K562 (cell line): ENCODE measurements around the gene NTN1. TPM values are rescaled to one million over a fixed set of nuclear protein-coding genes. Genes with fewer than 3 reads are reported as not detected.
"Not testable (repeated sequence)": the region's sequence is repeated elsewhere in the genome, so short reads cannot be mapped to it uniquely, and the experiment has no call there.

ENCODE experiments used
- ATAC-seq: fragments of 200-7000 bp; cut with Tn5 transposase; 3 replicates; pipeline ENCODE4 v1.9.1; 2020; ENCODE audit warnings: moderate library complexity
- BruUV-seq: library from RNA; stranded (reverse); fragments of 400-500 nt; replicated peaks from 2 replicates; lab custom pipeline; 2021; lab: Mats Ljungman, UMichigan
- CTCF ChIA-PET: fragments of 300-600 bp; formaldehyde crosslinking; extraction: SDS; loops from one replicate; lab custom pipeline; 2021; ENCODE audit warnings: low intra/inter-chr PET ratio; lab: Yijun Ruan, JAX
- POLR2A ChIA-PET: fragments of 300-600, 350-650 bp; sonication (Branson Sonifier 250); formaldehyde crosslinking; extraction: SDS; loops from one replicate; lab custom pipeline; 2021; ENCODE audit warnings: antibody characterized with exemption, inconsistent platforms; lab: Yijun Ruan, JAX
- DNase-seq, 4 experiments: peaks; one replicate each; pipeline versions ENCODE4 v3.0.0 to v3.0.0-alpha.2; 2011 to 2018; ENCODE audit warnings: low spot score in 3 of 4, mixed read lengths in 3 of 4; ENCODE audit errors: extremely low read depth in 1 of 4
- FAIRE-seq: peaks from 2 replicates; lab custom pipeline; 2011; peaks lifted over from hg19 to GRCh38; lab: Jason Lieb, UNC
- H2AFZ ChIP-seq: 2 replicates; pipeline ENCODE4 v1.6.0; 2011; ENCODE audit warnings: low read depth, low read length, control low read depth, inconsistent platforms
- H3K27ac ChIP-seq: fragments of 200-600 bp; 3 replicates; pipeline ENCODE4 v1.8.0; 2011; ENCODE audit warnings: low read depth, mild to moderate bottlenecking, control low read depth, inconsistent platforms, low read length, moderate library complexity, mixed read lengths; ENCODE audit errors: extremely low read depth
- H3K27me3 ChIP-seq, 2 experiments: fragments of 300-600 bp in 1 of 2; 2 replicates in 1 of 2; 3 replicates in 1 of 2; pipeline versions ENCODE4 v1.6.0 to v1.8.0; 2011; ENCODE audit warnings: inconsistent platforms in 2 of 2, low read length in 2 of 2, mild to moderate bottlenecking in 1 of 2, mixed read lengths in 1 of 2, moderate library complexity in 1 of 2; ENCODE audit not compliant: control insufficient read depth in 2 of 2, insufficient read depth in 2 of 2
- H3K36me3 ChIP-seq: fragments of 300-600 bp; 3 replicates; pipeline ENCODE4 v1.8.0; 2011; ENCODE audit warnings: mild to moderate bottlenecking, low read length, inconsistent platforms; ENCODE audit not compliant: control insufficient read depth, insufficient read depth
- H3K4me1 ChIP-seq, 2 experiments: fragments of 200-600 bp in 1 of 2; replicated peaks in 1 of 2; 2 replicates in 1 of 2; 3 replicates in 1 of 2; pipeline versions ENCODE4 v1.5.1 to v1.8.0; 2011; ENCODE audit warnings: inconsistent platforms in 2 of 2, low read length in 2 of 2, mild to moderate bottlenecking in 1 of 2, mixed read lengths in 1 of 2, moderate library complexity in 1 of 2; ENCODE audit not compliant: control insufficient read depth in 2 of 2, insufficient read depth in 2 of 2
- H3K4me2 ChIP-seq: 2 replicates; pipeline ENCODE4 v1.6.1; 2011; ENCODE audit warnings: low read length, control low read depth, inconsistent platforms, mixed read lengths; ENCODE audit not compliant: insufficient read depth
- H3K4me3 ChIP-seq: fragments of 200-600 bp; sonication (generic), shearing (Covaris generic); 2 replicates; pipeline ENCODE4 v1.5.1; 2016; ENCODE audit warnings: control low read depth, inconsistent platforms
- H3K79me2 ChIP-seq: fragments of 200-600 bp; 3 replicates; pipeline ENCODE4 v1.8.0; 2011; ENCODE audit warnings: low read length, inconsistent platforms; ENCODE audit not compliant: control insufficient read depth, insufficient read depth
- H3K9ac ChIP-seq, 2 experiments: 2 replicates each; pipeline versions ENCODE4 v1.6.0 to v1.6.1; 2011; ENCODE audit warnings: low read depth in 2 of 2, low read length in 2 of 2, control low read depth in 1 of 2, inconsistent platforms in 1 of 2, mild to moderate bottlenecking in 1 of 2, mixed read lengths in 1 of 2; ENCODE audit not compliant: insufficient read depth in 1 of 2
- H3K9me1 ChIP-seq: one replicate; pipeline ENCODE4 v1.6.0; 2011; ENCODE audit warnings: inconsistent platforms, mild to moderate bottlenecking, low read length, moderate library complexity; ENCODE audit not compliant: control insufficient read depth, insufficient read depth
- H3K9me3 ChIP-seq: replicated peaks from 2 replicates; pipeline ENCODE4 v1.5.1; 2011; ENCODE audit warnings: low read depth, low read length, inconsistent platforms; ENCODE audit not compliant: control insufficient read depth, insufficient read depth
- H4K20me1 ChIP-seq: replicated peaks from 2 replicates; pipeline ENCODE4 v1.6.1; 2011; ENCODE audit warnings: low read length, inconsistent platforms, mixed read lengths; ENCODE audit not compliant: control insufficient read depth, insufficient read depth
- CTCF ChIP-seq, 3 experiments: IDR thresholded peaks in 2 of 3; conservative IDR thresholded peaks in 1 of 3; 2 replicates each; pipeline ENCODE4 v1.5.1; 2011 to 2012; ENCODE audit warnings: low read length in 3 of 3, mild to moderate bottlenecking in 3 of 3, control low read depth in 2 of 3, improper control_type of control experiment in 1 of 3, inconsistent platforms in 1 of 3, low read depth in 1 of 3, mixed read lengths in 1 of 3, moderate library complexity in 1 of 3; ENCODE audit not compliant: insufficient read depth in 2 of 3
- GTF2F1 ChIP-seq: IDR thresholded peaks from 2 replicates; pipeline ENCODE4 v1.6.1; 2011; ENCODE audit warnings: low read depth, low read length, improper control_type of control experiment
- NR4A1 ChIP-seq, 2 experiments: fragments of 250-450 bp in 1 of 2; fragments of 450-650 bp in 1 of 2; sonication (Bioruptor Pico) in 1 of 2; IDR thresholded peaks; 2 replicates each; pipeline versions ENCODE4 v1.4.0 to v1.6.1; 2016 to 2020; ENCODE audit warnings: mild to moderate bottlenecking in 2 of 2, missing compliant biosample characterization in 1 of 2, missing genetic modification characterization in 1 of 2, moderate library complexity in 1 of 2
- POLR2A ChIP-seq: fragments of 450-650 bp; conservative IDR thresholded peaks from 2 replicates; pipeline ENCODE4 v1.6.1; 2016
- POLR2G ChIP-seq: fragments of 200-400 bp; formaldehyde crosslinking; IDR thresholded peaks from 2 replicates; pipeline ENCODE4 v1.6.1; 2017; ENCODE audit warnings: low read depth, mild to moderate bottlenecking, antibody characterized with exemption, low read length, moderate library complexity
- PREB ChIP-seq: sonication (generic); formaldehyde crosslinking; IDR thresholded peaks from 2 replicates; pipeline ENCODE4 v1.8.1; 2023; ENCODE audit warnings: mild to moderate bottlenecking, missing genetic modification reagents
- RAD21 ChIP-seq, 2 experiments: fragments of 250-450 bp in 1 of 2; fragments of 450-650 bp in 1 of 2; sonication (Bioruptor Pico) in 1 of 2; formaldehyde crosslinking in 1 of 2; IDR thresholded peaks in 1 of 2; conservative IDR thresholded peaks in 1 of 2; 2 replicates each; pipeline versions ENCODE4 v1.4.0 to v1.8.0; 2020 to 2022; ENCODE audit warnings: mild to moderate bottlenecking in 2 of 2, moderate library complexity in 1 of 2
- RNF2 ChIP-seq: sonication (generic); IDR thresholded peaks from 2 replicates; pipeline ENCODE4 v1.6.1; 2016
- ZNF133 ChIP-seq: fragments of 250-450 bp; sonication (Bioruptor Pico); IDR thresholded peaks from 2 replicates; pipeline ENCODE4 v1.4.0; 2020; ENCODE audit warnings: mild to moderate bottlenecking
- ZNF253 ChIP-seq: fragments of 250-450 bp; sonication (Bioruptor Pico); conservative IDR thresholded peaks from 2 replicates; pipeline ENCODE4 v1.6.1; 2021; ENCODE audit warnings: mild to moderate bottlenecking
- WGBS: fragments of 100-300 bp; shearing (Covaris generic); methylation state at CpG from one replicate; pipeline ENCODE4 v1.1.6; 2016; ENCODE audit warnings: low coverage, mixed read lengths; ENCODE audit not compliant: insufficient coverage; ENCODE audit errors: missing lambda C conversion rate; 5-methylcytosine and 5-hydroxymethylcytosine counted together
- in situ Hi-C: fragments of 300-500 bp; cut with MboI; formaldehyde crosslinking; loops from 4 replicates; pipeline ENCODE4 v1.15.0; 2018; ENCODE audit warnings: inconsistent platforms, mixed read lengths
- intact Hi-C: fragments of 100-400 bp; cut with micrococcal nuclease; formaldehyde crosslinking; loops from 2 replicates; pipeline ENCODE4 v1.14.2; 2022
- polyA plus RNA-seq, 8 experiments: library from polyadenylated mRNA; depleted of rRNA in 4 of 8; stranded (reverse) in 5 of 8; unstranded in 3 of 8; fragments of >200 nt; fragmentation: Nextera tagmentation in 2 of 8; fragmentation: Illumina TruSeq in 1 of 8; extraction: Ambion mirVana in 2 of 8; extraction: Trizol in 1 of 8; gene quantifications; 2 replicates each; pipeline versions ENCODE4 v1.2.1 to v1.2.3, GENCODE V29; 2011 to 2014; ENCODE audit warnings: inconsistent platforms in 1 of 8, missing spikeins in 1 of 8
- total RNA-seq, 7 experiments: library from RNA; depleted of rRNA in 6 of 7; stranded (reverse); fragments of >200 nt in 6 of 7; fragmentation: Illumina TruSeq in 2 of 7; extraction: Trizol in 2 of 7; gene quantifications; 2 replicates each; pipeline versions ENCODE4 v1.2.1 to v1.2.3, GENCODE V29; 2011 to 2021; ENCODE audit warnings: low replicate concordance in 1 of 7

NTN1 gene
- total and polyA plus RNA-seq, 9 of the 15 experiments (the other 6 are each of a cell fraction or from before 2014, with no cell fraction given): 0.02 TPM; not detected in 8

- in situ Hi-C loops: loop anchor here (25.0 kb wide), 2 partner anchors 549 to 926 kb away; no protein-coding TSS in a partner anchor
- FAIRE-seq, H2AFZ ChIP-seq, H3K27ac ChIP-seq, POLR2A ChIA-PET, H3K4me3 ChIP-seq, BruUV-seq, DNase-seq, CTCF ChIA-PET, H3K4me1 ChIP-seq, H3K9ac ChIP-seq, H4K20me1 ChIP-seq, H3K9me1 ChIP-seq, ATAC-seq, H3K9me3 ChIP-seq, H3K27me3 ChIP-seq, H3K36me3 ChIP-seq, intact Hi-C loops, H3K4me2 ChIP-seq, H3K79me2 ChIP-seq: not testable (repeated sequence)
- WGBS: 0% methylated on average over 2 of the region's 2 CpGs
Measured at GRCh38 chr17:8988263-8988935, 32.9 kb upstream of the NTN1 start.

- in situ Hi-C loops: loop anchor here (25.0 kb wide), 2 partner anchors 546 to 929 kb away; no protein-coding TSS in a partner anchor
- no peaks in the 10 kb centered on the region for H3K36me3 ChIP-seq
- no peaks in the 10 kb centered on the region for H3K4me1 ChIP-seq
- WGBS: 4% methylated on average over 10 of the region's 10 CpGs
- H3K27me3 ChIP-seq: no peaks in the 10 kb centered on the region
- H3K79me2 ChIP-seq: no peaks in the 10 kb centered on the region
- no peak overlapping the region for H3K9ac ChIP-seq
- DNase-seq (peak; percentile 38 to 59 (median 46)), FAIRE-seq (peak; percentile 26), ATAC-seq (peak; percentile 76)
- no peaks in the 10 kb centered on the region for H4K20me1 ChIP-seq
- H3K9me3 ChIP-seq: no peaks in the 10 kb centered on the region
- H3K4me2 ChIP-seq: no peak overlapping the region
- H3K27ac ChIP-seq: no peak overlapping the region
- ChIA-PET POLR2A (no interaction called here), CTCF (interaction anchor here (1.4 kb wide), 1 partner anchor 530 kb away, joined by 4 read pairs; no protein-coding TSS in a partner anchor)
- H2AFZ ChIP-seq: no peak overlapping the region
- no peak overlapping the region for H3K4me3 ChIP-seq
- no TSS peak for BruUV-seq
- intact Hi-C loops: loop anchor here (5.0 to 10.0 kb wide), 3 partner anchors 97 to 563 kb away; no protein-coding TSS in a partner anchor
- no peaks in the 10 kb centered on the region for H3K9me1 ChIP-seq
- TF ChIP-seq ZNF133 (CRISPR knock-in tag) (no peak), POLR2A (no peak), CTCF (IDR thresholded peaks at IDR 0.05 in 2 of 3, conservative IDR thresholded peaks at IDR 0.05 in 1 of 3; ENCODE audit: insufficient read depth in 2 of 3, low read depth in 1 of 3, low read length in 3 of 3) (peak; percentile 68 to 85 (median 69)), POLR2G (no peak), RAD21 (CRISPR knock-in tag; conservative IDR thresholded peaks at IDR 0.05 in 1 of 2, IDR thresholded peaks at IDR 0.05 in 1 of 2) (peak in 1 of 2 experiments; percentile 44; a peak in 2 of 4 replicates), PREB (no peak), NR4A1 (CRISPR knock-in tag; IDR thresholded peaks at IDR 0.05) (no peak), NR4A1 (tag; IDR thresholded peaks at IDR 0.05) (no peak), RNF2 (no peak), ZNF253 (CRISPR knock-in tag) (no peak), GTF2F1 (no peak)
Measured at GRCh38 chr17:8991514-8992285, 29.6 kb upstream of the NTN1 start.
